HG02973 (cell line): ENCODE data around the gene SCTR.

Experiments used
- ATAC-seq: cut with Tn5 transposase; IDR thresholded peaks from one replicate; pipeline ENCODE4 v1.9.1; 2021; ENCODE audit warnings: moderate library complexity; ENCODE audit not compliant: unreplicated experiment

SCTR gene

GRCh38 chr2:119488245-119489214 lies 35.8 kb downstream of the SCTR start:
- no peak for ATAC-seq

GRCh38 chr2:119487434-119488244 lies 36.6 kb downstream of the SCTR start:
- ATAC-seq = peak; percentile 70

GRCh38 chr2:119486886-119487285 lies 37.4 kb downstream of the SCTR start:
- no peak for ATAC-seq

- no peak for ATAC-seq
These were observed 38.0 kb downstream of the SCTR start for GRCh38 chr2:119486196-119486827.

GRCh38 chr2:119485336-119486110 lies 38.8 kb downstream of the SCTR start:
- no peak for ATAC-seq

GRCh38 chr2:119484834-119485233 lies 39.4 kb downstream of the SCTR start:
- no peak for ATAC-seq

GRCh38 chr2:119483896-119484718 lies 40.2 kb downstream of the SCTR start:
- ATAC-seq = no peak

- no peak for ATAC-seq
These were observed 40.9 kb downstream of the SCTR start for GRCh38 chr2:119483395-119483753.

- ATAC-seq = no peak
These were observed 41.5 kb downstream of the SCTR start for GRCh38 chr2:119482481-119483394.

GRCh38 chr2:119481501-119482455 lies 42.5 kb downstream of the SCTR start:
- ATAC-seq = no peak

GRCh38 chr2:119480718-119481142 lies 43.6 kb downstream of the SCTR start:
- no peak for ATAC-seq

- no peak for ATAC-seq
These were observed 44.1 kb downstream of the SCTR start for GRCh38 chr2:119480184-119480583.

- no peak for ATAC-seq
These were observed 45.3 kb downstream of the SCTR start for GRCh38 chr2:119478978-119479295.

- no peak for ATAC-seq
These were observed 45.9 kb downstream of the SCTR start for GRCh38 chr2:119478188-119478977.

GRCh38 chr2:119477113-119477505 lies 47.2 kb downstream of the SCTR start:
- ATAC-seq = no peak

- ATAC-seq = peak; percentile 81
These were observed 47.8 kb downstream of the SCTR start for GRCh38 chr2:119476301-119477112.
